T follicular helper cell (primary cell): ENCODE measurements around the gene SAV1.
A peak's percentile ranks its signal among the peaks of the same experiment; 100 is the strongest.
"Not testable (repeated sequence)": the region's sequence is repeated elsewhere in the genome, so short reads cannot be mapped to it uniquely, and the experiment has no call there.

Source experiments
- DNase-seq: peaks from one replicate; pipeline ENCODE4 v3.0.0-alpha.2; 2020; ENCODE audit warnings: low read depth
- total RNA-seq, 2 experiments: gene quantifications; one replicate each; lab custom pipeline; 2026; lab: John Stamatoyannopoulos, UW

SAV1 gene
- 19.1 to 23.9 reads per million in 2 experiments for total RNA-seq

DNA sequence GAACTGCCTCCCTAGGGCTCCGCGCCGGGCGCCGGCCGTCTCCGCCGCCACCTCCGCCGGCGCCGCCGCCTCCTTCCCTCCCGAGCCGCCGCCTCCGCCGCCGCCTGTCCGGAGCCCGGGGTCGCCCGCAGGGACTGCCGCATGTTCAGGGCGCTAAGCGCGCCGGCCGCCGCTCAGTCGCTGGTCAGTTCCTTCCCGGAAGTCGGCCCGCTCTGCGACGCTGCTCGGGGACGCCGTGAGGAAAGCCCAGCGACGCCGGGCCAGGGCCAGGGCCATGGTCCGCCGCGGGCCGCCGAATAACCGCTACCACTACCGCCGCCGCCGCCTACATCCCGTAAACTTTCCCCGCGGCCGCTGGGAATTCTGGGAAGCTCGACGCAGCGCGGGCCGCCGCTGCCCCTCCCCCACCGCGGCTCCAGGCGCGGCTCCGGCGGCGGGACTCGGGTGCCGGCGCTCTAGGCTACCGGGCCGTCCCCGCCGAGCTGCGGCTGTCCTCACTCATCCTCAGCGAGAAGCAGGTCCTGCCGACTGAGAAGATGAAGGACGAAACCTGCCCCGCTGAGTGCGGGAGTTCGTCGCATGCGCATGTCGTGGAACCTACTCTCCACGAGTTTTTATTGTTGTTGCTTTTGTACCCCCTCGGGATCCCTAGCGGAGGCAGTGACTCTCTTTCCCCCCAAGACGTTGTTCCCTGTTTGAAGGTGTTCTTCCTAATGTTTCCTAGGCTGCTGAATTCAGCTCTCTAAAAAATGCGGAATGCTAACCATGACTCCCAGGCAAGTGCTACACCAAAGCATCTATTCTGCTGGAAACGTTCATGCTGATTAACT lies at the start of gene SAV1:
SAV1 (minus strand) TSS at position 311 of the 830 bp plus-strand sequence. CDS start 339 bp downstream, outside the sequence.
- peak; percentile 23 for DNase-seq

DNA sequence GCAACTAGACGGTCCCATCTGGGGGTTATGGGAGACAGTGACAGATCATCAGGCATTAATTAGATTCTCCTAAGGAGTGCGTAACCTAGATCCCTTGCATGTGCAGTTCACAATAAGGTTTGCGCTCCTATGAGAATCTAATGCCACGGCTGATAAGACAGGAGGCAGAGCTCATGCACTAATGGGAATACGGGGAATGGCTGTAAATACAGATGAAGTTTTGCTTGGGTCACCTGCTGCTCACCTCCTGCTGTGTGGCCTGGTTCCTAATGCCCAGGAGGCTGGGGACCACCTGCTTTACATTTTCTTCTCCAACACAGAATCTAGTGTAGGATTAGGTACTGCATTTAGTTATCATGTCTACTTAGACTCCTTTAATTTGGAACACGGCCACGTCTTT lies 49.7 kb upstream of the SAV1 start:
- no peak for DNase-seq

DNA sequence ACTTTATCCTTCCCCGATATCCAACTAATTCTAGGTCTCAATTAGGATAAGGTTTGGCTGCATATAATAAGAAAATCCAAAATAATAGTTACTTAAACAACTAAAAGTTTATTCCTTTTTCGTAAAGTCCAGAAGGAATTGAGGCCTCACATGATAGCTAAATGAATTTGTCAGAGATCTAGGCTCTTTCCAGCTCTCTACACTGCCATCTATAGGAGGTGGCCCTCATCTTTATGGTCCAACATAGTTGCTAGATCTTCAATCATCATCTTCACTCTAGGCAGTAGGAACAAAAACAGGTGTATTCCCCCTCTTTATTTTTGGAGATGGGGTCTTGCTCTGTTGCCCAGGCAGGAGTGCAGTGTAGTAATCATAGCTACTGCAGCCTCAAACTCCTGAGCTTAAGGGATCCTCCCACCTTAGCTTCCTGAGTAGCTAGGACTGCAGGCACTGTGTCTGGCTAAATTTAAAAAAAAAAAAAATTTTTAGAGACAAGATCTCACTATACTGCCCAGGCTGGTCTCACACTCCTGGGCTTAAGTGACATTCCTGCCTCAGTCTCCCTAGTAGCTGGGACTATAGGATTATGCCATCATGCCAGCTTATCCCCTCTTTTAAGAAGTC lies 46.5 kb upstream of the SAV1 start:
- no peak for DNase-seq

DNA sequence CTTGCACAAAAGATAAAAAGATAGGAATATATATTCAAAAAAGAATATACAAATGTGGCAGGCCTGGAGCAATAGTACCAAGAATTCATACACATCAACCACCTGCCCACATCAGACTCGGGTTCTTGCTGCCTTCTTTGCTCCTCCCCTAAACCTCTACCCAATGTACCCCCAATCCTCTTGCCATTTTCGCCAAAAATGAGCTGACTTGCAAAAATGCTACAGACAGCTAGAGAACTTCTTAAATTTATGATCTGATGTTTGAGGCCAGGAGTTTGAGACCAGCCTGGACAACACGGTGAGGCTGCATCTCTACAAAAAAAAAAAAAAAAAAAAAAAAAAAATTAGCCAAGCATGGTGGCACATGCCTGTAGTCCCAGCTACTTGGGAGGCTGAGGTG lies 42.9 kb upstream of the SAV1 start:
- DNase-seq, result no peak

DNA sequence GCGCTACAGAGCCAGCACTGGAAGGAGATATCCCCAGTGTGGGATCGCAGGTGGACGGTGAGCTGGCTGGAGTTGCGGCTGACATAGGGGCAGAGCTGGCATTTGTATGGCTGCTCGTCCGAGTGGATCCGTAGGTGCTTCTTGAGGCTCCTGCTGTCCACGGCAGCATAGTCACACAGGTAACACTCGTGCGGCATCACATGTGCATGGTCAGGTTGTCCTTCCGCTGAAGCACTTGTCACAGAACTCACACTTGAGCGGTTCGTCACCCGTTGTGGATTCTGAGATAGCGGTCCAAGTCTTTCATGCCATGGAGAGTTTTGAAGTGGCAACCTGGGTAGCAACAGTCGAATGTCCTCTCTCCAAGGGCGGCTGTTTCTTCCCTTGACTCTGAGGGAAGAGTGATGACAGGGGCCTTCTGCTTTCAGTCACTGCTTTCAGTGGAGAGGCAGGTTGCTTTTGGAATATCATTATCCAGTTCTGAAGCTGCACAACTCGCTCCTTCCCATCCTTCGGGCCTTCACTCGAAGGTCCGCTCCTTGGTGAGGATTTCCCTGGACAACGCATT lies 37.0 kb upstream of the SAV1 start:
- no peak for DNase-seq

DNA sequence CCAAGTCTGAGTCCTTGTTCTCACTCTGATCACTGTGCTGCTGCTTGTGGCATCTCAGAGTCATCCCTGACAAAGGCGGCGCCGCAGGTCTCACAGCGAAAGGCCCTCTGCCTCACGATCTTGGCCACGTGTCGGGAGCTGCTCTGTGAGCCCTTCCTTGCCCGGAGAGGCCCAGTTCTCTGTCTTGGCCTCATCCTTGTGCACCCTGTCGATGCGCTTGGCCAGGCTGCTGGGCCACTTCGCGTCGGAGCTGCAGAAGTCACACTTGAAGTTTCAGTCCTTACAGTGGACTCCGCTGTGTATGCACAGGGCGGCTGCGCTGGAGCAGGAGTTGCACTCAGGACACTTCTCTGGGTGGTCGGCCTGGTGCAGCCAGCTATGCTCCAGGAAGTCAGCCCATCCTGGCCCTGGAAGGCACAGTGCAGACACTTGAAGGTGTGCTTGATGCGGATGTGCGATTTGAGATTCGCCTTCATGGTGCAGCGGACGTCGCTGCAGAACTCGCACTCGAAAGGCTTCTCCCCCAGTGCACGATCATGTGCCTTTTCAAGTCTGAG lies 36.4 kb upstream of the SAV1 start:
- DNase-seq, result no peak

DNA sequence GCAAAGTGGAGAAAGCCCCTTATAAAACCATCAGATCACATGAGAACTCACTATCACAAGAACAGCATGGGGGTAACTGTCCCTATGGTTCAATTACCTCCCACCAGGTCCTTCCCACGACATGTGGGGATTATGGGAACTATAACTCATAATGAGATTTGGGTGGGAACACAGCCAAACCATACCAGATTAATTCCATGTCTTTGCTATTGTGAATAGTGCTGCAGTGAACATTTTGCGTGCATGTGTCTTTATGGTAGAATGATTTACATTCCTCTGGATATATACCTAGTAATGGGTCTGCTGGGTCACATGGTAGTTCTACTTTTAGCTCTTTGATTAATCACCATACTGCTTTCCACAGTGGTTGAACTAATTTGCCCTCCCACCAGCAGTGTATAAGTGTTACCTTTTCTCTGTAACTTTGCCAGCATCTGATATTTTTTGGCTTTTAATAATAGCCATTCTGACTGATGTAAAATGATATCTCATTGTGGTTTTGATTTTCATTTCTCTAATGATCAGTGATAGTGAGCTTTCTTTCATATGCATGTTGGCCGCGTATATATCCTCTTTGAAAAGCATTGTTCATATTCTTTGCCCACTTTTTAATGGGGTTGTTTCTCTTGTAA lies 29.7 kb upstream of the SAV1 start:
- DNase-seq, result no peak

DNA sequence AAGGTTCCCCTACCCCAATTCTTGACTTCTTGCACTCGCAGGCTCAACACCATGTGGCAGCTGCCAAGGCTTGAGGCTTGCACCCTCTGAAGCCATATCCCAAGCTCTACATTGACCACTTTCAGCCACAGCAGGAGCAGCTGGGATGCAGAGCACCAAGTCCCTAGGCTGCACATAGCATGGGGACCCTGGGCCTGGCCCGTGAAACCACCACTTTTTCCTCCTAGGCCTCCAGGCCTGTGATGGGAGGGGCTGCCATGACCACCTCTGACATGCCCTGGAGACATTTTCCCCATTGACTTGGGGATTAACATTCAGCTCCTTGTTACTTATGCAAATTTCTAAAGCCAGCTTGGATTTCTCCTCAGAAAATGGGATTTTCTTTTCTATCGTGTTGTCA lies 26.2 kb upstream of the SAV1 start:
- not testable (repeated sequence) for DNase-seq

DNA sequence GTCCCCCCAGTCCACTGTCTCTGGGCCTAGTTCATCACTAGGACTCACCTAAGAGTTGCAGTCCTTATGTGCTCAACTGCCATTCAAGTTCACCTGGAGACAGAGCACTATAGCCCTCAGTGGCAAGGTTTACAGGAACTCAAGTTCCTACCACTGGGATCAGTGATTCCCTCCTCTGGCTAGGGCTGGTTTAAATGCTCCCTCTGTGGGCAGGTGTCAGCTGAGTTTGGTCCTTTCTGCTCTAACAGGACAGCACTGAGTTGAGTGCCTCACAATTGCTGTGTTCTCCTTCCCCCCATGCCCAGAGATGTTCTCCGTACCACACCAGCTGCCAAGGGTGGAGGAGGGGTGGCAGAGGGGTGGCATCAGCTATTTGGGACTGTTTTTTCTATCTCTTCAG lies 20.8 kb upstream of the SAV1 start:
- no peak for DNase-seq

DNA sequence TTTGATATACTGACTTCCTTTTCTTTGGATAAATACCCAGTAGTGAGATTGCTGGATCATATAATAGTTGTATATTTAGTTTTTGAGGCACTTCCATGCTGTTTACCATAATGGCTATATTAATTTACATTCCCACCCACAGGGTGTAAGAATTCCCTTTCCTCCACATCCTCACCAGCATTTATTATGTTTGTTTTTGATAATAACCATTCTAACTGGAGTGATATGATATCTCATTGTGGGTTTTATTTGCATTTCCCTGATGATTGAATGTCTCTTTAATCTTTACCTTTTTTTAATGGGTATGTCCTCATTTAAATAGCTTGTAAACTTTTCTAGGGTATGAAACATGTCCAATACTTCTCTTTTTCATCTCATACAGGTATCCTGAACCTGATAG lies 11.6 kb upstream of the SAV1 start:
- DNase-seq, result no peak

DNA sequence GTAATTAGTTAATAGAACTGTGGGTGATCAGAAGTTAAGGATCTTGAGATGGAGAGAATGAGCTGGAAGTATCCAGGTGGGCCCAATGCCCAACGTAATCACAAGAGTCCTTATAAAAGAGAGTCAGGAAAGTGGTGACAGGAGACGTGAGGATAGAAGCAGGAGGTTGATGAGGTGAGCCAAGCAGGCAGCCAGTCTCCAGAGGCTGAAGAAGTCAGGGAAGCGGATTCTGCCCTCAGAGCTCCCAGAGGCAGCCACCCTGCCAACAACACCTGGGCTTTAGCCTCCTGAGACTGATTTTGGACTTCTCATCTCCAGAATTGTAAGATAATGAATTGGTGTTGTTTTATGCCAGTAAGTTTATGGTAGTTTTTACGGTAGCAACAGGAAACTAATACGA lies 10.1 kb upstream of the SAV1 start:
- DNase-seq, result no peak

DNA sequence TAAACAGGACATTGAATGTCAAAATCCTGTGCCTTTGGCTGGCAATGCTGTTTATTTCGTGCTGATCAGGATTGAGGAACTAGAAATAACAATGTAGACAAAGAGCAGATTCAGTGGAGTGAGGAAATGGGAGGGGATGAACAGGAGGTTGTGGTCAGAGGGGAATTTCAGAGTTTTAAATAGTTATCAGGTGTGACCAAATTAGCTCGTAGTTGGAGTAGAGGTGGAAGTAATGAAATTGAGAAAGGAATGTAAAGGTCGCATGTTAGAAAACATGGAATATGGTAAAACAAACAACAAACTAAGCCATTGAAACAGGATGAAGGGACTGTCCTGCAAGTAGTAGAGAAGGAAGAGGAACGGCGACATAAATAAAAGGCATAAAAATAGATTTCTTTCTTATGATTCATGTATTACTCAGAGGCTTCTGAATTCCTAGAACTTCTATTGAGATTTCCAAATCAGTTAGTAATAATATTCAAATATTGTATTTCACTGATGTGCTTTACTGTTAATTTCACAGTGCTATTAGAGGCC lies 9.5 kb upstream of the SAV1 start:
- DNase-seq, result no peak

DNA sequence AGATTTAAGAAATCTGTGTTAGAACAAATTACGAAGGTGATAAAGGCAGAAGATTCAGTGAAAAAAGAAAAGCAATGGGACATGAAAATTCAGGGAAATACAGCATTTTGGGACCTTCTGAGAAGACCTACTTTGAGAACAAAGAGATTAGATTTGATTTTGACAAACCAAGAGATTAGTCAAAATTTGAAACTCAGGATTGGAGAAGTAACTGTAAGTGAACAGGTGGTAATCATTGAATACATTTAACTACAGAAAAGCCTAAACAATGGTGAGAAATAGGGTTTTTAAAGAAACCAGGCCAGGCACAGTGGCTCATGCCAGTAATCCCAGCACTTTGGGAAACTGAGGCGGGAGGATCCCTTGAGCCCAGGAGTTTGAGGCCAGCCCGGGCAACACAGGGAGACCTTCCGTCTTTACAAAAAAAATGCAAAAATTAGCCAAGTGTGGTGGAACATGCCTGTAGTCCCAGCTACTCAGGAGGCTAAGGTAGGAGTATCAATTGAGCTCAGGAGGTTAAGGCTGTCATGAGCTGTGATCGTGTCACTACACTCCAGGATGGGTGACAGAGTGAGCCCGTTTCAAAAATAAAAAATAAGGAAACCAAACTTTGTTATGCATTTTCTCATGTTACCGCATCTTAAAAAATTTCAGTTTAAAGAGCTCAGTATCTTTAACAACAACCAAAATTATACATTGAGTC lies 8.9 kb upstream of the SAV1 start:
- no peak for DNase-seq

DNA sequence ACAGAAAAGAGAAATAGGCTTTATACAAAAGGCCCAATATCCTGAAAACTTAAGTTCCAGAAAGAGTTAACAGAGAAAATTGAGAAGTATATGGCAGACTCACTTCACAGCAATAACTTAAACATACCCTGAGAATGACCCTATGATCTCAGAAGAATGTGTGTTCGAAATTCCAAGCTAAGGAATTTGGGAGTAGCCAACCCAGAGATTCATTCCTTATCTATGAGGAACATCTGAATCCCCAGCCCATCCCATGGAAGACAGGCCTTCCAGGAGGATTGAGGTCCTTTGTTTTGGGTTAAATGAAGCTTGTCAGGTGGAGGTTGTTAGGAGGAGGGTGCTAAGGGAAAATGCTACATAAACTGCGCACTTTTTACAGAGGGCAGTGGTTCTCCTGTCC lies 7.5 kb upstream of the SAV1 start:
- DNase-seq, result no peak

DNA sequence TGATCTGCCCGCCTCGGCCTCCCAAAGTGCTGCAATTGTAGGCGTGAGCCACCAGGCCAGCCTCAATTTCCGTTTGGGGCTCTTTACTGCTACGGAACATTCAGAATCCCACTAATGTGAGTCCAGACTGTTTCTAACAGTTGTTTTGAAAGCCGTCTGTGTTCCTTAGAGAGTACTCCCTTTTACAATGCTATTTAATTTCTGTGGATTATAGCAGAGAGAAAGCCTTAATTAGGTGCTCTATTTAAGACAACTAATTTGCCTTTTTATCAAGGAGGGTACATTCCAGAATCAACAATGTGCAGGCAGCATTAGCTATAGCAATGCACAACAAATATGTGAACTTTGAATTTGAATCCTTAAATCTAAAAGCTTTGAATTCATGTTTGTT lies 2.8 kb upstream of the SAV1 start:
- DNase-seq, result no peak

DNA sequence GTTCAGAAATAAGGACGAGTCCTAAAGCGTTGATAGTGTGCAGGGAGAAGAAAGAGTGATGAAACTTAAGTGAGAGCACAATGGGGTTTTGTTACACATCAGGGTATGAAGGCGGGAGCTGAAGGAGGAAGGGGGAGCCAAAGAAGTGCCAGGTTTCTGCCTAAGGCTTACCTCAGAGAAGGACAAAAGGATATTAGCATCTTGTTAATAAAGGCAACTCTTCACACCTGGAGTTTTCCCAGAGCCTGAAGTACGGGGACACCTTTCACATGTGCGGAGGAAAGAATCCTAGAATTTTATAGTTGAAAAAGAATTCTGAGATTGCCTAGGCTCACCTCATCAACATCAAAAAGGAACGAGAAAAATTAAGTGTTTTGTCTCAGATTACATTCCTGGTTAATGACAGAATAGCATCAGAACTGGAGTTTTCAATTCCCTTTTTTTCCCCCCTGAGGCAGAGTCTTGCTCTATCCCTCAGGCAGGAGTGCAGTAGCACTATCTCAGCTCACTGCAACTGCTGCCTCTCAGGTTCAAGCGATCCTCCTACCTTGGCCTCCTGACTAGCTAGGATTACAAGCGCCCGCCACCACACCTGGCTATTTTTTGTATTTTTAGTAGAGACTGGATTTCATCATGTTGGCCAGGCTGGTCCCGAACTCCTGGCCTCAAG lies 2.2 kb upstream of the SAV1 start:
- DNase-seq, result no peak

DNA sequence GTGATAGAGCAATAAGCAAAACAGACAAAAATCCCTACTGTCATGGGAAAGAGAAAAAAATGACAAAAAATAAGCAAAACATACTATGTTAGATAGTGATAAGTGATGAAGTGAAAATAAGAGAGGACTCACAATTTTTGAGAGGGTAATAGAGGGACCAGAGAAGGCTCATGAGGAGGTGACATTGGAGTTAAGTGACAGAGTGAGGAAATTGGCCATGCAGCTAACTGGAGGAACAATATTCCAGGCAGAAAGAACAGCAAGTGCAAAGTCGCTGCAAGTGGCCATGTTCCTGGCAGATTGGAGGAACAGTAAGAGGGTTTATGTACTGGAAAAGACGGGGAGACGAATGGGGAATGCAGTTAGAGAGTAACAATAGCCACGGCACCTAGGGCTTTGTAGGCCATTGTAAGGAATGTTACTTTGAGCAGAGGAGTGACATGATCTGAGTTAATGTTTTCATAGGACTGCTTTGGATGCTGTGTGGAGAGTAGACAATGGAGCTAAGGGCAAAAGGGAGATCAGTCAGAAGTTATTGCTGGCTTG lies 1.4 kb upstream of the SAV1 start:
- DNase-seq, result no peak

DNA sequence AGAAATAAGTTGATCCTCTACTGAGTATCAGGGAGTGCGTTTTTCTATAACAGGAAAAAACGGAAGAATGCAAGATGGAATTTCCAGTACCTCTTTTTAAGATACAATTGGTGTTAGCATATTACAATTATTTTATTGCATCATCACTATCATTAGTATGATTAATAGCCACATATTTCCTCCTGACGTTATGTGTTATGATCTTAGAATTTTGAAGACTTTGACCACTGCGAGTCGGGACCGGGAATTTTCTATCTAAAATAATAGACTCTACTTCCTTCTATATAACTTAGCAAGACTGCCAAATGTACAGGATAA lies 679 bp upstream of the SAV1 start:
- DNase-seq, result no peak

DNA sequence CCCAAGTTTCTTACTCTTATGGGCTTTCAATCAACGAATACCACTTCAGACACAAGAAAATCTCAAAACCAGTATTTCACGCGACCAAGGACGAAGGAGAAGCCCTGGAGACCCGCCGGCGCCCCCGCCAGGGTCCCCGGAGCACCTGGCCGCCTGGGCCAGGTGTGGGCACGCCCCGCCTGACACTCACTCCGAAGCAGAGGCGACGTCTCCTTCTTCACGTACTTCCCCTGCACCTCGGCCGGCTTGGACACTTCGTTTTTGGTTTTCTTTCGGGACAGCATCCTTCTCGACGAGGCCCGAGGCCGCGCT lies 466 bp downstream of the SAV1 start:
- DNase-seq, result peak; percentile 14

DNA sequence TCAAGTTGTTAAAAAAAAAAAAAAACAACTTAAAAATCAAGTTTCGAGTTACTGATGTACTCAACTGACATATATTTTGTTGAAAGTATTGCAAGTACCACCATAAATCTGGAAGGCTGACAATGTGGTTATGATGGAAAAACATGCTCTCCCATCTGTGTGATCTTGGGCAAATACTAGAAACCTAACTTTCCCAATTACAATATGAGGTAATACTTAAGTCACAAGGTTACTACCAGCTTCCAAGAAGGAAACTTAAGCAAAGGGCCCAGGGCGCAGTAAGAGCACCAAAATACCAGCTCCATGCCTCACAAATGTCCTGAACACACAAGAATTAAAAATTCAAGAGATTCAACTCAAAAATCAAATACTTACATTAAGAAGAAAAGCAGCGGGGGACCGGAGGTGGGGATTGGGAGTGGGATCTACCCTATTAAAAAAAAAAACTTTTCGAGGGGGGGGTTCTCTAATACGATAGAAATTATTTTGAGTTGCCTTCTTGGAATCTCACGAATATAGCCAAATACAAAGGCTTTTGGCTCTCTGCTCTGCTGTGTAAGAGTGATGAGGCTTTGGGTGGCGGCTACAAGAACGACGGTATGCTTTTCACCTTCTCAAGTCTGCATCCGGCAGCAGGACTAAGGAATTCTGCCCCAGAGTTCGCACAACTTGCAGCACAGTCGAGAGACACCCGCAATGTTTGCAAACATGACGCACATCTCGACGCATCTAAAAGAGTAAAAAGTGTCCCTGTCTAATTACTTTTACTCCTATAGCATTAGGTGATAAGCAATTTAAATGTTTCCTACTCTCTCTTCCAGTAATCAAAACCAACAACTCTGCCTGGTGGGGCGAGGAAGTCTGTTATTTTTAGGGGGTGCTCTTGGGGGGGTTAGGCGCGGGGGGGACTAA lies 1.1 kb downstream of the SAV1 start:
- DNase-seq, result peak; percentile 27
